Measurements from ENCODE around the gene CD37. TPM values are rescaled to one million over a fixed set of nuclear protein-coding genes. Genes with fewer than 3 reads are reported as not detected.
A peak's percentile ranks its signal among the peaks of the same experiment; 100 is the strongest.

CD37 gene
- total RNA-seq, 1 experiment from 2014 or later, result not detected

DNA sequence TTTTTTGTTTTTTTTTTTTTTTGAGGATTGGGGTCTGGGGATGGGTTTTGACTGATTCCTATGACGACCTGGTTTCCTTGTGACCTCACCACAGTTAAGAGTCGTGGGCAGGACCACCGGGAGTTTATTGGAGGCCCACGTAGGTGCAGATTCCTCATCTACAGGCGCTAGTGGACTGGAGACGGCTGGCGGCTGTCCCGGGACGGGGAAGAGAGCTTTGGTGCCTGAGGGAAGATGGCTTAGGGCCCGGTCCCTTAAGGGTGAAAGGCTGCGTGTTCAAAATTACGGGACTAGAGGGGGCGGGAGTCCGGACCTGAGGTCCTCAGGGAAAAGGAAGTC is 27.7 kb downstream of the CD37 start:
- POLR2A ChIA-PET (ENCODE audit: unreplicated experiment), result interaction anchor here (0.5 to 1.0 kb wide), 2 partner anchors 90 to 370 kb away, joined by 4 read pairs; partner anchors contain the start of gene GYS1
- TSS peak; percentile 42 for BruUV-seq (replicated peaks)
- H3K9me2 ChIP-seq (replicated peaks; ENCODE audit: low read length), result no peaks in the 10 kb centered on the region

DNA sequence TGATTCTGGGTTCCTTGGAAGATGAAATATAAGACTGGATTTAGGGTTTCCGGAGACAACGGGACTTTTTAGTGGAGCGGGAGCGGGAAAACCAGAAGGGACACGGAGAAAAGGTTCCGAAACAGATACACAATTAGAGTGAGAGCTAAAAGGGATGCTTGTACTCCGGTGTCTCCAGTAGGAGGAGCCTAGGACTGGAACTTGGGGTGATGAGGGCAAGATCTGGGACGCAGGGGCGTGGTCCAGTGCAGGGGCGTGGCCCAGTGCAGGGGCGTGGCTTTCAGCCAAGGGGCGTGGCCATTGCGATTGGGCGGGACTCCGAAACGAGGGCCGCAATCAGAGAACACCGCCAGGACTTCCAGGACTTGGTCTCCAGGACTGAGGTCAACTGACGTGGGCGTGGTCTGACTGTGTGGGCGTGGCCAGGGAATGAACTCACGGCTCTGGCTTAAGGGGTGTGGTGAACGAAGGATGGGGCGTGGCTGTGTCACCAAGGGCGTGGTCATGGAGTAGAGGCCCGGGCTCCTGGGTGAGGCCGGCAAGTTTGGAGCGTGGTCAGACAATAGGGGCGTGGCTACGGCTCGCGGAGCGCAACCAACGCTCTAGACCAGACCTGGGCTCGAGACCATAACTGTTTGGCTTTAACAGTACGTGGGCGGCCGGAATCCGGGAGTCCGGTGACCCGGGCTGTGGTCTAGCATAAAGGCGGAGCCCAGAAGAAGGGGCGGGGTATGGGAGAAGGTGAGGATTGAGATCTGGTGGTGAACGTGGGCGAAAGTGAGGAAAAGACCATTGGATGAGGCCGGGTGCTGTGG is 28.3 kb downstream of the CD37 start, which contains the start of gene DKKL1:
Gene DKKL1 (plus strand): TSS at position 610 of the 815 bp plus-strand sequence. CDS start 122 bp downstream, at position 732.
- TF ChIP-seq, protein P1, sequence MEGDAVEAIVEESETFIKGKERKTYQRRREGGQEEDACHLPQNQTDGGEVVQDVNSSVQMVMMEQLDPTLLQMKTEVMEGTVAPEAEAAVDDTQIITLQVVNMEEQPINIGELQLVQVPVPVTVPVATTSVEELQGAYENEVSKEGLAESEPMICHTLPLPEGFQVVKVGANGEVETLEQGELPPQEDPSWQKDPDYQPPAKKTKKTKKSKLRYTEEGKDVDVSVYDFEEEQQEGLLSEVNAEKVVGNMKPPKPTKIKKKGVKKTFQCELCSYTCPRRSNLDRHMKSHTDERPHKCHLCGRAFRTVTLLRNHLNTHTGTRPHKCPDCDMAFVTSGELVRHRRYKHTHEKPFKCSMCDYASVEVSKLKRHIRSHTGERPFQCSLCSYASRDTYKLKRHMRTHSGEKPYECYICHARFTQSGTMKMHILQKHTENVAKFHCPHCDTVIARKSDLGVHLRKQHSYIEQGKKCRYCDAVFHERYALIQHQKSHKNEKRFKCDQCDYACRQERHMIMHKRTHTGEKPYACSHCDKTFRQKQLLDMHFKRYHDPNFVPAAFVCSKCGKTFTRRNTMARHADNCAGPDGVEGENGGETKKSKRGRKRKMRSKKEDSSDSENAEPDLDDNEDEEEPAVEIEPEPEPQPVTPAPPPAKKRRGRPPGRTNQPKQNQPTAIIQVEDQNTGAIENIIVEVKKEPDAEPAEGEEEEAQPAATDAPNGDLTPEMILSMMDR (conservative IDR thresholded peaks at IDR 0.05; ENCODE audit: low read depth, low read length), result peak; percentile 10; the same call in 1 of the 2 replicates
- TF ChIP-seq EZH2 (IDR thresholded peaks at IDR 0.05; ENCODE audit: low read length, unreplicated experiment) (no peak), EZH2phosphoT487 (IDR thresholded peaks at IDR 0.05; ENCODE audit: borderline replicate concordance, low read length) (no peak)
- peak; percentile 100 for DNase-seq
- Histone ChIP-seq H3K9me3 (ENCODE audit: low read length) (no peaks in the 10 kb centered on the region), H3K9ac (ENCODE audit: low read length) (peak within 1 kb of the TSS; percentile 84), H3K36me3 (ENCODE audit: low read depth, low read length) (peaks cover 6% of the 10 kb centered on the region), H3K27ac (ENCODE audit: low read length) (peak within 1 kb of the TSS; percentile 6), H4K20me1 (ENCODE audit: low read length) (no peaks in the 10 kb centered on the region), H3K79me2 (ENCODE audit: low read length) (peaks cover 6% of the 10 kb centered on the region; the same call in 1 of the 2 replicates), H2AFZ (ENCODE audit: low read length) (peak within 1 kb of the TSS; percentile 90), H3K4me3 (ENCODE audit: low read length) (peak within 1 kb of the TSS; percentile 83), H3K9me2 (replicated peaks; ENCODE audit: low read length) (no peaks in the 10 kb centered on the region), H3K4me2 (ENCODE audit: low read length) (peak within 1 kb of the TSS; percentile 95), H3K4me1 (ENCODE audit: insufficient read depth, low read length) (peaks cover 11% of the 10 kb centered on the region), H3K27me3 (ENCODE audit: low read length) (no peaks in the 10 kb centered on the region), H3F3A (ENCODE audit: low read length, unreplicated experiment) (peaks cover 7% of the 10 kb centered on the region)
- peak; percentile 85 for ATAC-seq
- POLR2A ChIA-PET (ENCODE audit: unreplicated experiment), result interaction anchor here (0.5 kb wide), 1 partner anchor 370 kb away, joined by 4 read pairs; the partner anchor contains the start of gene GYS1
- no TSS peak for BruUV-seq (replicated peaks)
- CTCF ChIA-PET, result interaction anchor here (0.7 kb wide), 1 partner anchor 79 kb away, joined by 3 read pairs; no protein-coding TSS in a partner anchor
- intact Hi-C loops (cut with micrococcal nuclease), result loop anchor here (1.0 to 2.0 kb wide), 3 partner anchors 24 to 80 kb away; no protein-coding TSS in a partner anchor

More for the DNA sequence above, 27.7 kb downstream of the CD37 start:
- H3K4me2 ChIP-seq (ENCODE audit: low read length), result peak overlapping the region; percentile 95
- H2AFZ ChIP-seq (ENCODE audit: low read length), result peak overlapping the region; percentile 90
- peak; percentile 3 for ATAC-seq
- peak overlapping the region; percentile 6 for H3K27ac ChIP-seq (ENCODE audit: low read length)
- H3F3A ChIP-seq (ENCODE audit: low read length, unreplicated experiment), result peaks cover 7% of the 10 kb centered on the region
- H3K4me1 ChIP-seq (ENCODE audit: insufficient read depth, low read length), result peaks cover 11% of the 10 kb centered on the region
- peak overlapping the region; percentile 84 for H3K9ac ChIP-seq (ENCODE audit: low read length)
- intact Hi-C loops (cut with micrococcal nuclease), result loop anchor here (1.0 to 2.0 kb wide), 3 partner anchors 24 to 80 kb away; no protein-coding TSS in a partner anchor
- H3K27me3 ChIP-seq (ENCODE audit: low read length), result no peaks in the 10 kb centered on the region
- TF ChIP-seq EZH2phosphoT487 (IDR thresholded peaks at IDR 0.05; ENCODE audit: borderline replicate concordance, low read length) (no peak), EZH2 (IDR thresholded peaks at IDR 0.05; ENCODE audit: low read length, unreplicated experiment) (no peak)
- TF ChIP-seq, protein P1 (conservative IDR thresholded peaks at IDR 0.05; ENCODE audit: low read depth, low read length), result peak; percentile 12; the same call in 1 of the 2 replicates
- CTCF ChIA-PET, result interaction anchor here (0.7 kb wide), 1 partner anchor 80 kb away, joined by 3 read pairs; no protein-coding TSS in a partner anchor
- no peak for DNase-seq
- H3K4me3 ChIP-seq (ENCODE audit: low read length), result peak overlapping the region; percentile 83
- peaks cover 6% of the 10 kb centered on the region; the same call in 1 of the 2 replicates for H3K79me2 ChIP-seq (ENCODE audit: low read length)
- H4K20me1 ChIP-seq (ENCODE audit: low read length), result no peaks in the 10 kb centered on the region
- H3K36me3 ChIP-seq (ENCODE audit: low read depth, low read length), result peaks cover 6% of the 10 kb centered on the region
- H3K9me3 ChIP-seq (ENCODE audit: low read length), result no peaks in the 10 kb centered on the region

Measured in PC-3 (cell line).